Measurements from ENCODE around the gene PALLD.

- TF ChIP-seq EZH2 (IDR thresholded peaks at IDR 0.05; ENCODE audit: low read length, unreplicated experiment) (no peak), CTCF (conservative IDR thresholded peaks at IDR 0.05; ENCODE audit: low read depth, low read length) (no peak)
Measured at GRCh38 chr4:168880072-168880675, 383.3 kb downstream of the PALLD start.
